ENCODE data around the gene FABP2. TPM values are rescaled to one million over a fixed set of nuclear protein-coding genes. Genes with fewer than 3 reads are reported as not detected.
A peak's percentile ranks its signal among the peaks of the same experiment; 100 is the strongest.

FABP2 gene
- total RNA-seq, 2 experiments from 2014 or later, result not detected

DNA sequence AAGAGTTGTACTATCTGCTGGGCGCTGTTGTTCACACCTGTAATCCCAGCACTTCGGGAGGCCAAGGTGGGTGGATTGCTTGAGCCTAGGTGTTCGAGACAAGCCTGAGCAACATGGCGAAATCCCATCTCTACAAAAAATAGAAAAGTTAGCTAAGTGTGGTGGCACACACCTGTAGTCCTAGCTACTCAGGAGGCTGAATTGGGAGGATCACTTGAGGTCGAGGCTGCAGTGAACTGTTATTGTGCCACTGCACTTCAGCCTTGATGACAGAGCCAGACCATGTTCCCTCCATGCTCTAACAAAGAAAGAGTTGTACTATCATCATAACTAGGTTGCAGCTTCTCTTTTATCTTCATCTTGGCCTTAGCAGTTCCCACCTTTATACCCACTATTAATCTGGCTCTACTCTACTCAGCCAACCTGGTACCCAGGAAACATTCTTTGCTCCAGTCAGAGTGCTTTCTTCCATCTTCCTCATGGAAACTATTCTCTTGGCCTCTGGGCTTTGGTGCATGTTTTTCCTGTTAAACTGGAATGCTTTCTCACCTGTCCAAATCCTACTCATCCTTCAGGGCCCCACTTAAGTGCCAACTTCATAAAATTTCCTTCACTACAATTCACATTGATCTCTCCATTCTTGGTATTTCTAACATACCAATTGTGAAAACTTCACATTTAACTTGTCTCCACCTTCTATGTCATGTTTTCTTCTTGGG, 18.2 kb downstream of the FABP2 start:
- POLR2A ChIA-PET, result no interaction called here
- Mint-ChIP-seq H3K27me3 (no peaks in the 10 kb centered on the region), H3K9me3 (no peaks in the 10 kb centered on the region), H3K4me3 (no peak overlapping the region), H3K27ac (no peak overlapping the region), H3K4me1 (ENCODE audit: low read depth) (peaks cover 19% of the 10 kb centered on the region), H3K36me3 (peaks cover 15% of the 10 kb centered on the region)
- DNase-seq, result no peak
- CTCF ChIA-PET, result no interaction called here
- intact Hi-C loops (cut with micrococcal nuclease), result no loop called here

DNA sequence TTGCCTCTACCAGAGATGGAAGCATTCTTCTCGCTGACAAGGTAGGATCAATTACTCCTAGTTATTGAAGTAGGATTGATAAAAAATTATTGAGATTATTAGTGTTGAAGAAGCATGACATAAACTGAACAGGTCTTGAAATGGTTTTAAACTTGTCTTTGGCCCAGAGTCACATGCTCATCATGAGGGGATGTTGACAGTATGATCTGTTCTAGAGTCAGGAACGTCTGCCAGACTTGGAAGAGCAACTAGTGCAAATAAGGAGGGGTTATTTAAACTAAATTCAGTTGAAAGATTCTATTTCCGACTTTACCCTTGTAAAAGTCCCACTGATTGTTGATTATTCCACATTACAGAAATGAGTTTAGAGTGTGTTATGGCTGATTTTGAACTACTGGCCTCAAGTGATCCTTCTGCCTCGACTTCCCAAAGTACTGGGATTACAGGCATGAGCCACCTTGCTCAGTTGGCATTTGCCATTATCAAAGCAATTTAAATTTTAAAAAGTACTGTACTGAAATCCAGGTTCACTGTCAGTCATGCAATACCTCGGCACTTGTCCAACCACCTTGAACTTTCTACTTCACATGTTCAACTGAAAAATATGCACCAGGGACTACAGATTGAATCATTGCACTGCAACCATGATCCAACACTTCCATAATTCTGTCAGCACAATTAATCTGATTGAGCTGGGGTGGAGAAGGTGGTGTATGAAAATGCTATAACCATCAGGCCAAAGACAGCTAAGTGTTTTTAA, 19.7 kb downstream of the FABP2 start:
- Mint-ChIP-seq H3K4me1 (ENCODE audit: low read depth) (peaks cover 27% of the 10 kb centered on the region), H3K27ac (no peak overlapping the region), H3K27me3 (no peaks in the 10 kb centered on the region), H3K36me3 (peaks cover 24% of the 10 kb centered on the region), H3K9me3 (no peaks in the 10 kb centered on the region), H3K4me3 (no peak overlapping the region)
- ChIA-PET POLR2A (no interaction called here), CTCF (no interaction called here)
- intact Hi-C loops (cut with micrococcal nuclease), result no loop called here
- DNase-seq, result no peak

DNA sequence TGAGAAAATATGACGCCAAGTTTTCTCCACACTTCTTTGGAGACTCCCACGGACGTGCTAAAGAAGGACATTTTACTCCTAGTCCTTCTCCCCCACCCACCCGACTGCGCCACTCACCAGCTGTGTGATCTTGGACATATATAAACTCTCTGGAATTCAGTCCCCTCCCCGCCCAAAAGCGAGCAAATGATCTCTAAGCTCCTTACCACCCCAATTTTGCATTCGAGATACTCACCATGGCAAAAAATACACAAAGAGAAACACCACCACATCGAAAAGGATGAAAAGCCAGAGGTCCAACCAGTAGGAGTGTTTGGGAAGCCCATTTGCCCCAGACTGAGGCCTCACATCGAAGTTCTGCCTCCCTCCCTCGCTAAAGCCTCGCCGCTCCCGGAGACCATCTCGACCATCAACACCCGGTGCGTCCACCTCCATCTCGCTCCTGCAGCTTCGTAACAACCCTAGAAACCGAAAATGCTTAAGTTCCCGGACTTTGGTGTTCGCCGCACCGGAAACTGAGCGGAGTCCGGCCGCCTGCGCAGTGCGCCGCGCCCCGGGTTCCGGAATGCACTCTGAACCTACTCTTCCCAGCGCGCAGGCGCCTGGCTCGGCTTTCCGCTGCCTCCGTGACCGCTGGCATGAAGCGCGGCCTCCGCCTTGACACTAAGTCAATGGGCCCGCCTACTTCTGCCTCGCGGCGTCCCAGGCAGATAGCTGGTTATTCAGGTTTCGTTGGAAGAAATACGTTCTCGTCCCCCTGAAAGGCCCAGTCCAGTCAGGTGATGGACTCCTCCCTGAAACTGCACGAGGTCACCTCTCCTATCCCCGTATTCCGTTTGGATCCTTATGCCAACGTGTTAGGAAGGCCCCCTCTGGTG, 21.6 kb downstream of the FABP2 start:
- ChIA-PET CTCF (interaction anchor here (0.7 to 4.4 kb wide), 9 partner anchors 11 to 327 kb away, joined by 3 to 35 read pairs (median 4); no protein-coding TSS in a partner anchor), POLR2A (interaction anchor here (0.5 to 2.5 kb wide), 9 partner anchors 9 to 1021 kb away, joined by 3 to 23 read pairs (median 3); partner anchors contain the start of gene USP53)
- Mint-ChIP-seq H3K36me3 (peaks cover 38% of the 10 kb centered on the region), H3K27me3 (no peaks in the 10 kb centered on the region), H3K27ac (peak overlapping the region; percentile 97), H3K9me3 (no peaks in the 10 kb centered on the region), H3K4me1 (ENCODE audit: low read depth) (peaks cover 30% of the 10 kb centered on the region), H3K4me3 (peak overlapping the region; percentile 96)
- intact Hi-C loops (cut with micrococcal nuclease), result loop anchor here (1.0 to 2.0 kb wide), 5 partner anchors 91 to 766 kb away; partner anchors contain the start of genes MAD2L1 and SEC24D
- DNase-seq, result peak; percentile 95

DNA sequence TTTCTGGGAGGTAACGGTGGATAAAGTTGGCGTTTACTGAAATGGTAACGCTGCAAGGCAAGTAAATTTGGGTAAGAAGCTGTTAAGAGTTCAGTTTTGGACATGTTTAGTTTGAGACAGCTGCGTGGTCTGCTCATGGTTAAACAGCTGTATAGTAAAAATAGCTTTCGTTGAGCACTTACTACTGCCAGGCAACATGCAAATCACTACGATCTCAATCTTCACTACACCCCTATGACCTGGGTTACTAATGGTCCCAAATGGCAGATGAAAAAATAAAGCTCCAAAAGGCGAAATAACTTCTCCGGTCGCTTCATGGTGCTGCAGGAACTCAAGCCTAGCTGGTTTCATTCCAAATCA, 22.2 kb downstream of the FABP2 start:
- CTCF ChIA-PET, result interaction anchor here (0.6 to 4.4 kb wide), 9 partner anchors 10 to 528 kb away, joined by 3 to 35 read pairs (median 4); no protein-coding TSS in a partner anchor

DNA sequence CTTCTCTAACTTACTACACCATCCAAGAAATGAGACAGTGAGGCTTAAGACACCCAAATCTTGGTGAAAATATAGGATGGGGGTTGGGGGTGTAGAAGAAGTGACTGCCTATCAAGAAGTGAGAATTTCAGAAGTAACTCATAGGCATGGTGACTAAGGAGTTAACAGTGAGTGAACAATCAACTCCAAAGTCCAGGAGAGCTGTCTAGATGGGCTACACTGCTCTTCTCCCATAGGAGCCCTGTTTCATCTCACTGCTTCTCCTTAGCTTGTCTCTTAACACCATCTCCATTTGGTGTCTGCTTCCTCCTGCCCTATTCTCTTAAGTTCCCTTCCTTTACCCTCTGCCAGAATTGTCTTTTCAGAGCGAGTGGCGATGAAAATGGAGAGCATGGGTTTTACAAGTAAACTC, 22.7 kb downstream of the FABP2 start:
- CTCF ChIA-PET, result interaction anchor here (0.6 to 4.4 kb wide), 7 partner anchors 62 to 527 kb away, joined by 3 to 35 read pairs (median 4); no protein-coding TSS in a partner anchor
- DNase-seq, result no peak
- intact Hi-C loops (cut with micrococcal nuclease), result loop anchor here (1.0 kb wide), 2 partner anchors 8 to 61 kb away; no protein-coding TSS in a partner anchor

More for the DNA sequence above, 22.2 kb downstream of the FABP2 start:
- peaks cover 38% of the 10 kb centered on the region for H3K36me3 Mint-ChIP-seq
- H3K4me1 Mint-ChIP-seq (ENCODE audit: low read depth), result peaks cover 30% of the 10 kb centered on the region
- peak overlapping the region; percentile 97 for H3K27ac Mint-ChIP-seq
- POLR2A ChIA-PET, result interaction anchor here (0.6 to 2.5 kb wide), 8 partner anchors 8 to 1020 kb away, joined by 3 to 23 read pairs (median 4); partner anchors contain the start of gene USP53
- no peaks in the 10 kb centered on the region for H3K9me3 Mint-ChIP-seq
- H3K4me3 Mint-ChIP-seq, result peak overlapping the region; percentile 96
- DNase-seq, result no peak
- H3K27me3 Mint-ChIP-seq, result no peaks in the 10 kb centered on the region
- intact Hi-C loops (cut with micrococcal nuclease), result loop anchor here (1.0 to 2.0 kb wide), 7 partner anchors 8 to 767 kb away; partner anchors contain the start of genes MAD2L1 and SEC24D

DNA sequence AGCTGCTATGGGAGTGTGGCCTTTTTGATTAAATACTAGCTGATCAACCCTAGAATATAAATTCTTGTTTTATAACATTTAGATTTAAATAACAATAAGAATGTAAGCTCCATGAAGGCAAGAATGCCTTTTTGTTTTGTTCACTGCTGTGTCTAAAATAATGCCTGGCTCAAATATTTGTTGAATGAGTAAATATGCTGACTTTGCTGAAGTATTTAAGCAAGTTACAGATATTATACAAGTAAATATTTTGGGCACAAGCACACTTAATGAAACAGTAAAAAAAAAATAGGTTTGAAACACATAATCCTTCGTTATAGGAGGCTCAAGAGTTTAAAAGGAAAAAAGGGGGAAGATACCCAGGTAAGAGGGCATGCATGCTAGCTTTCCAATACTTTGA, 24.1 kb downstream of the FABP2 start:
- POLR2A ChIA-PET, result no interaction called here
- CTCF ChIA-PET, result interaction anchor here (1.1 to 4.4 kb wide), 3 partner anchors 11 to 316 kb away, joined by 3 to 35 read pairs (median 5); no protein-coding TSS in a partner anchor
- H3K36me3 Mint-ChIP-seq, result peaks cover 38% of the 10 kb centered on the region
- no peak for DNase-seq
- peaks cover 30% of the 10 kb centered on the region for H3K4me1 Mint-ChIP-seq (ENCODE audit: low read depth)
- no peaks in the 10 kb centered on the region for H3K27me3 Mint-ChIP-seq
- no peak overlapping the region for H3K4me3 Mint-ChIP-seq
- H3K27ac Mint-ChIP-seq, result no peak overlapping the region
- intact Hi-C loops (cut with micrococcal nuclease), result no loop called here
- no peaks in the 10 kb centered on the region for H3K9me3 Mint-ChIP-seq

More for the DNA sequence above, 22.7 kb downstream of the FABP2 start:
- Mint-ChIP-seq H3K36me3 (peaks cover 38% of the 10 kb centered on the region), H3K27ac (peak overlapping the region; percentile 97), H3K4me1 (ENCODE audit: low read depth) (peaks cover 30% of the 10 kb centered on the region), H3K27me3 (no peaks in the 10 kb centered on the region), H3K4me3 (peak overlapping the region; percentile 96), H3K9me3 (no peaks in the 10 kb centered on the region)
- POLR2A ChIA-PET, result interaction anchor here (1.0 to 2.5 kb wide), 4 partner anchors 9 to 155 kb away, joined by 3 to 23 read pairs (median 8); partner anchors contain the start of gene USP53

DNA sequence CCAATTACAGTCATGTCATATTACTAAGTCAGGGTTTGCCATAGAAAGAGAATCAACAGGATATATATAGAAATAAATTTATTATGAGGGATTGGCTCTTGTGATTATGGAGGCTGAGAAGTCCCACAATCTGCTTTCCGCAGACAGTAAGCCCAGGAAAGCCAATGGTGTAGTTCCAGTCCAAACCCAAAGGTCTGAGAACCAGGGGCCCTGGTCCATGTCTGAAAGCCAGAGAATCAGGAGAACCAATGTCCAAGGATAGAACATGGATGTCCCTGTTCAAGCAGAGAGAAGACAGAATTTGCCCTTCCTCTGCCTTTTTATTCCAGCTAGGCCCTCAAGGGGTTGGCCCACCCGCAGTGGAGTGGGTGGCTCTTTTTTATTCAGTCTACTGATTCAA, 25.6 kb downstream of the FABP2 start:
- no peak for DNase-seq
- H3K9me3 Mint-ChIP-seq, result no peaks in the 10 kb centered on the region
- H3K4me3 Mint-ChIP-seq, result no peak overlapping the region
- H3K4me1 Mint-ChIP-seq (ENCODE audit: low read depth), result peaks cover 26% of the 10 kb centered on the region
- no peaks in the 10 kb centered on the region for H3K27me3 Mint-ChIP-seq
- no peak overlapping the region for H3K27ac Mint-ChIP-seq
- ChIA-PET POLR2A (no interaction called here), CTCF (interaction anchor here (1.8 kb wide), 1 partner anchor 254 kb away, joined by 7 read pairs; no protein-coding TSS in a partner anchor)
- intact Hi-C loops (cut with micrococcal nuclease), result no loop called here
- peaks cover 38% of the 10 kb centered on the region for H3K36me3 Mint-ChIP-seq

DNA sequence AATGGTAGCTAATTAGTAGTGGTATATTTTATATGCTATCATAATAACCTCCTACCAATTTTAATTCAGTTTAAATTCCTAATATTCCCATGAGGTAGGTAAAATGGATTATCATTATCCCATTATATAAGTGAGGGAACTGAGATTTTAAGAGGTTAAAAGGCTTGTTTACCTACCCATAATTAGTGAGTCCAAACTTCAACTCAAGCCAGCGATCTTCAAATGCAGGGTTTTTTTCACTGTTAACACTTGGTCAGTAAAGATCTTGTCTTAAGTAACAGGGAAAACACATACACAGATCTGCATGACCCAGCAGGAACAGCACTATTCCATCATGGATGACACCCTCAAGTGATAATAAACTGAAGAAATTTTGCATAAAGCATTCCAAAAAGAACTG, 31.3 kb downstream of the FABP2 start:
- DNase-seq, result no peak
- Mint-ChIP-seq H3K9me3 (no peaks in the 10 kb centered on the region), H3K4me1 (ENCODE audit: low read depth) (no peaks in the 10 kb centered on the region), H3K4me3 (no peak overlapping the region), H3K36me3 (no peaks in the 10 kb centered on the region), H3K27ac (no peak overlapping the region), H3K27me3 (no peaks in the 10 kb centered on the region)
- intact Hi-C loops (cut with micrococcal nuclease), result no loop called here
- ChIA-PET CTCF (interaction anchor here (6.3 kb wide), 1 partner anchor 249 kb away, joined by 56 read pairs; no protein-coding TSS in a partner anchor), POLR2A (interaction anchor here (1.2 kb wide), 1 partner anchor 9 kb away, joined by 5 read pairs; a partner anchor contains a TSS)

DNA sequence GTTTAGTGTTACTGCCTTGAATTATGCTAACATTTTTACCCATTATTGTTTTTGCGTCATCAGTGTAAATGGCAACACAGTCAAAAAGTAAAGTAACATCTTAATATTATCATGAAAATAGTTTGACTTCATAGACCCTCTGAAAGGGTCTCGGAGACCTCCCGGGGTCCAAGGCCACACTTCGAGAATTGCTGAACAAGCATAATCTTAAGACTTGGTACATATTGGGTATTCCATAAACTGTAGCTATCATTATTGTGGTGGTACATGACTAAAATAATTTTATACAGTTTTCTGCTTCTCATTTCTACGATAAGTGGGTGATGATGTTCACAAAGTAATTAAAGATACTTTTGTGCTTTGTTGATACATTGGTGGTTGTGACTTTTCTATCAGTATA, 32.6 kb downstream of the FABP2 start:
- ChIA-PET CTCF (interaction anchor here (0.7 to 6.3 kb wide), 2 partner anchors 11 to 248 kb away, joined by 3 to 56 read pairs; no protein-coding TSS in a partner anchor), POLR2A (interaction anchor here (1.0 to 1.2 kb wide), 2 partner anchors 11 to 76 kb away, joined by 4 to 5 read pairs; a partner anchor contains a TSS)
- no peak overlapping the region for H3K27ac Mint-ChIP-seq
- DNase-seq, result no peak
- H3K4me1 Mint-ChIP-seq (ENCODE audit: low read depth), result peaks cover 7% of the 10 kb centered on the region
- intact Hi-C loops (cut with micrococcal nuclease), result no loop called here
- no peaks in the 10 kb centered on the region for H3K9me3 Mint-ChIP-seq
- no peaks in the 10 kb centered on the region for H3K27me3 Mint-ChIP-seq
- no peaks in the 10 kb centered on the region for H3K36me3 Mint-ChIP-seq
- H3K4me3 Mint-ChIP-seq, result no peak overlapping the region

DNA sequence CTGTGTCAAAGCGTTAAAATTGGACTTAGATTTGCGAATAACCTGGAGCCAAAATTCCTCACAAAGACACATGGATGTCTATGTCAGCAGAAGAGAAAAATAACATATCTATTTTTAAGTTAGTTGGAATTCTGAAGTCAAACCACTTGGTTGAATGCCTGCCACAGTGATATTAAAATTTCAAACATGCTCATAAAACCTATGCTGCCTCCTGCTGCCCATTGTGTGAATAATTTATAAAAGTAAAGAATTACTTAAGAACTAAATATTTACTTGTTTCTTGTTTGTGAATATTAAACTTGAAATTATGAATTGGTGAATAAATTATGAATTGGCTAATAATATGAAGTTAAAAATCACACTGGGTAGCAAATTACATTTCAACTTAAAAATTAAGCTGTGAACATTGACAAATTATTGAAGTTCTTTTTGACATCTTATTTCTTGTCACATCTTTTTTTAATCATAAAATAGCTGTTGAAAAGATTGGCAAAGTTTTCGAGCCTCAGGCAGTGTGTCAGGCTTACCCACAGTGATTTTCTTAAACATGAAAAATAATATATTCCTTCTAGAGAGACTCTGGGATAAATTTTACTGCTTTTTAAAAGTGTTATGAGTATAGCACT, 35.4 kb downstream of the FABP2 start:
- H3K4me3 Mint-ChIP-seq, result no peak overlapping the region
- POLR2A ChIA-PET, result no interaction called here
- peak; percentile 22 for DNase-seq
- no peaks in the 10 kb centered on the region for H3K36me3 Mint-ChIP-seq
- intact Hi-C loops (cut with micrococcal nuclease), result loop anchor here (1.0 kb wide), 2 partner anchors 74 to 244 kb away; partner anchors contain the start of gene USP53
- no peak overlapping the region for H3K27ac Mint-ChIP-seq
- H3K27me3 Mint-ChIP-seq, result no peaks in the 10 kb centered on the region
- peaks cover 16% of the 10 kb centered on the region for H3K4me1 Mint-ChIP-seq (ENCODE audit: low read depth)
- CTCF ChIA-PET, result interaction anchor here (0.7 to 1.1 kb wide), 5 partner anchors 12 to 512 kb away, joined by 3 to 34 read pairs (median 4); a partner anchor contains a TSS
- no peaks in the 10 kb centered on the region for H3K9me3 Mint-ChIP-seq

Data from activated CD4-positive, alpha-beta memory T cell treated with anti-CD3 and anti-CD28 coated beads for 36 hours (primary cell).